HG02885 (cell line): ENCODE data around the gene KAZN.

Experiments used
- ATAC-seq: cut with Tn5 transposase; IDR thresholded peaks from one replicate; pipeline ENCODE4 v1.9.1; 2021; ENCODE audit warnings: mild to moderate bottlenecking; ENCODE audit not compliant: unreplicated experiment, poor library complexity

The KAZN gene

GRCh38 chr1:14759042-14759818 lies 160.7 kb downstream of the KAZN start:
- ATAC-seq: no peak

- no peak for ATAC-seq
Measured at GRCh38 chr1:14759843-14760242, 161.4 kb downstream of the KAZN start.

- ATAC-seq: no peak
Measured at GRCh38 chr1:14760780-14761179, 162.3 kb downstream of the KAZN start.

DNA sequence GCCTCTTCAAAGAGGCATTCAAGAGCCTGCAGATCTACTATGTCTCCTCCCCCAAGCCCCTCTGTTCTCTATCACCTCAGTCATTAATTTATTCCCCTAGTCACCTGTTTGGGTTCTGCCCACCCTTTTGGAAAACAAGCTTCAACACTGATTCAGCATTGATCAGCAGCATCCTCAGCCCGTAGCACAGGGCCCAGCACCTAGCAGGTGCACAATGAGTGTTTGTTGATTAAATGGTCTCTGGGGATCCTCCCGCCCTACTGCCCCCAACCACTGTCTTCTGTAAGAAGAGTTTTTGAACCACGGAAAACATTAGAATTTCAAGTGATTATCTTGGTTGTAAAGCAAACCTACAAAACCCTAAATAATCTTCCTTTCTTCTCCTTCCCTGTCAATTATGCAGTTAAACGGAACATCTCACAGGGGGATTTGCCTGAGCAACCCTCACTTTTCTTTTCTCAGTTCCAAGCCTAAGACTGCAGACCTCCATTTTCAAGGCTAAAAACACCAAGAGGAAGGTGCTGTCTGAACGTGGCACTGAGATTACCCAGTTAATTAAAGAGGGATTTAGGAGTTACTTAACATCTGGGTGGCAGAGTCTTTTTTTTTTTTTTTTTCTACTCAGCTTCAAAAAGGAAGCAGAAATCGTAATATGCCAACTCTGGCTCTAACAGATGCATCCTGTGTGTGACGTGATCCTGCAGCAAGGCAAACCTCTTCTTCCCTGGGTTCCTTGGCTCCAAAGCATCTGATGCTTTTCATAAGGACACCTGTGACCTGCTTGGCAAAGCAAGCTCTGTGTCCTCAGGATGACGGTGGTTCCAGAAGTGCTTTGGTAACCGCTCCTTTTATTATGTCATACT lies 163.0 kb downstream of the KAZN start:
- no peak for ATAC-seq

GRCh38 chr1:14763977-14764376 lies 165.5 kb downstream of the KAZN start:
- ATAC-seq: no peak

GRCh38 chr1:14765773-14766172 lies 167.3 kb downstream of the KAZN start:
- no peak for ATAC-seq

DNA sequence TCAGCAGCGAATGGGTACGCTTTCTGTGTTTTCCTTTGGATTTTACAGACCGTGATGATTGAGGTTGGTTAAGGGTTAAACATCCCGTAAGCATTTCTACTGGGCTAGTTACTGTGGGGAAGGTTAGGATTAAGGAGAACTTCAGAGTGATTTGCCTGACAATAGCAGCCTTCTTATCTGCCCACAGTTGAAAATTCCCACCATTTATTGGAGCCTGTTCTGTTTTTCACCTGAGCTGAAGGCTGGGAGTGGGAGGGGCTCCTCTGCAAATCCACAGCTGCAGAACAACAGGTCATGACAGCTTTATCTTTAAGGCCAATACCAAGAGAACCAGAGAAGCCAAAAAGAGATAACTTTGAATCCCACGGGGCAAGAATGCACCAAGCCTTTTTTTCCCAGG lies 168.6 kb downstream of the KAZN start:
- ATAC-seq: no peak

- no peak for ATAC-seq
Measured at GRCh38 chr1:14768582-14769304, 170.3 kb downstream of the KAZN start.

- no peak for ATAC-seq
Measured at GRCh38 chr1:14769486-14770274, 171.2 kb downstream of the KAZN start.

DNA sequence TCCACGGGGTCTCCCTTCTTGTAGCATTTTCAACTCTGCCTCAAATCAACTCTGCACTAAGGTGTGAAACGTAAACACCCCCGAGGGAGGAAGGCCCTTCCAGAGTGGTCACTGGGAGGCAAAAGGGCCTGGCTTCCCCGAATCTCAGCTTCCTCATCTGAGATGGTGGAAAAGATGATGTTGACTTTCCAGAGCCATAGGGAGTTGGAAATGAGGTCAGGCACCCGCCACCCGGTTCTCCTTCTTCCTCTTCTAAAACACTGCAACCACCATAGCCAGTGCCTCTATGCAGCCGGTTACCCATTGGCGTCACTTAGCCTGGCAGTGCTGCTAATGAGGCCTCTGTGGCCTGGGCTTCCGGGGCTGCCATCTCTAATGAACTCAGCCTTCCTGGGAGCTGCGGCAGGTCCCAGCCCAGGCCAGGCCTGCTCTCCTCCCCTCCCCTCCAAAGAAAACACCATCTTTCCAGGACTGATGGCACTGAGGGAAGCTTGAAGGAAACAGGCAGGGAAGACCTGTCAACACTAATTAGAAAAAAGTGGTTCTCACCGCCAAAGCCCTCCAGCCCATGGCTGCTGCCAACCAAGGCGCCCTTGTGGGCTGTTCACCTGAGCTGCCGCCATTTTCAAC lies 175.0 kb downstream of the KAZN start:
- no peak for ATAC-seq

DNA sequence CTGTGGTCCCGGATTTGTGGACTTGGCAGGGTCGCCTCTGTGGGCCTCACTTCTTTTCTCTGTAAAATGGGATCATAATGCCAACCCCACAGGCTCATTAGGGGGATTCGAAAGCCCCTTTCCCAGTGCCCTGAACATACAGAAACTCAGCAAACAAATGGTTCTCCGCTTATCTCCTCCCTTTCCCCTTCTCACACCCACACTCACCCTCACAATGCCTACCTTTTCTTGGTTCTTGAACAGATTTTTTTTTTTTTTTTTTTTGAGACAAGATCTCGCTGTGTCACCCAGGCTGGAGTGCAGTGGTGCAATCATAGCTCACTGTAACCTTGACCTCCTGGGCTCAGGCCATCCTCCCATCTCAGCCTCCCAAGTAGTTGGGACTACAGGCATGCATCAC lies 175.7 kb downstream of the KAZN start:
- no peak for ATAC-seq

- no peak for ATAC-seq
Measured at GRCh38 chr1:14774988-14775387, 176.5 kb downstream of the KAZN start.

DNA sequence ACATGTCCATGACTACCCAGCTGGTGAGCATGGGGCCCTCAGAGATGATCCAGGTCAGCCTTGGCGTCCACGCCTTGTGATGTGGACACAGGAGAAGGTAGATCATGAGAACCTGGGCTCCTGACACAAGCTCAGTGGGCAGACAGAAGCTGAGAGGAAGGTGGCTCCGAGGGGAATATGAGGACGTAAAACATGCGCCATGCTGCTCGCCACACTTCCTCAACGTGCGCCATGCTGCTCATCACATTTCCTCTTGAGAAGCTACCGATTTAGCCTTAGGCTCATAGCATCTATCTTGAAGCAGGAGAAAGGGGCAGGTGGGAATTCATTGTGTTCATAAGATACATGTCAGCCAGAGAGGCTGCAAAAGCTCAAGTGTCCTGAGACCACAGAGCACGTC lies 176.9 kb downstream of the KAZN start:
- ATAC-seq: no peak

- ATAC-seq: no peak
Measured at GRCh38 chr1:14777516-14778506, 179.3 kb downstream of the KAZN start.

DNA sequence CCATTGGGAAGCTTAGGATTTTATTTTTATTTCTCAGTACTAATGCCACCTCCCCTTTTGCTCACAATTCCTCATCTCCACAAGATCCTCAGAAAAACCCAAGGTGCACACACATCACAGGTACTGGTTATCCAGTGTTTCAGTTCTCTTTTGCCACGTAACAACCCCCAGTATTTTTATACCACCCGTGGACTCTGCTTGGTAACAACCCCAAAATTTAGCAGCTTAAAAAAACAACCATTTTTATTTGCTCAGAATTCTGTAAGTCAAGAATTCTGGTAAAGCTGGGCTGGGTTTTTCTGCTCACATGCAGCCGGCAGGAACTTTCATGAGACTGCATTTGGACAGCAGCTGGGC lies 180.0 kb downstream of the KAZN start:
- no peak for ATAC-seq

DNA sequence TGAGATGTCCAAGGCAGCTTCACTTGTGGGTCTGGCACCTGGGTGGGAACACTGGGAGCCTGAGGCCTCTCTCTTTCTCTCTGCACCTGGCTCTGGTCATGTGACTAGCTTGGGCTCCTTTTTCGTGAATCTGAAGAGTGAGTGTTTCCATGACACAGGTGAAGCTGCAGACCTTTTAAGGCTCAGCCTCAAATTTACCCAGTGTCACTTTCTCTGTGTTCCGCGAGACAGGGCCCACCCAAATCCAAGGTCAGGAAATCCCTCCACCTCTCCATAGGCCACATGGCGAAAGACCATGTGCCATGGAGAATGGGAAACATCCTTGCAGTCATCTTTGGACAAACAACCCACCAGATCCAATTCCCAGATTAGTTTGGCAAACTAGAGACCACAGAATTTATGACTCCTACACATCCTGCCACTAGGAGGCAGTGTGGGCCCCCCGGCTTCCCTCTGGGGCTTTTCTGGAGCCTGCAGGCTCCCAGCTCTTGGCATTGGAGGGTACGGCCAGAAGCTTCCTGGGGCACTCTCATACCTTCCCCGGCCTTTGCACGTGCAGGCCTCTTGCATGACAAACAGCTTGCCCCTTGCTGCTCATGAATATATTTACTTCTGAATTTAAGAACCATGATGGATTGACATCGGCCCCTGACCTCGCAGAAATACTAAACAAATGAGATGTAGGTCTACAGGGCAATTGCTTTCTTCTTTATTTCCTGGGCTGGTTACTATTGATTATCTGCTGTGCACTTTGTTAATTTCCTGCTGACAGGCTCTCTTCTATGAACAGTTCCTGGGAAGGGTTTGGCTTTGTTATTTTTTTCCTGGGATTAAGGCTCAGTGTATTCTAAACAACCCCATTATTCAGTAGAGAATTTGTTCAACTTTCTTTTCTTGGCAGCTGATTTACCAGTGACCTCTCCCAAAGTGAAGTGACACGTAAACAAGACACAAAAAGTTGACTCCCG lies 180.7 kb downstream of the KAZN start:
- no peak for ATAC-seq

- no peak for ATAC-seq
Measured at GRCh38 chr1:14780271-14780670, 181.8 kb downstream of the KAZN start.

DNA sequence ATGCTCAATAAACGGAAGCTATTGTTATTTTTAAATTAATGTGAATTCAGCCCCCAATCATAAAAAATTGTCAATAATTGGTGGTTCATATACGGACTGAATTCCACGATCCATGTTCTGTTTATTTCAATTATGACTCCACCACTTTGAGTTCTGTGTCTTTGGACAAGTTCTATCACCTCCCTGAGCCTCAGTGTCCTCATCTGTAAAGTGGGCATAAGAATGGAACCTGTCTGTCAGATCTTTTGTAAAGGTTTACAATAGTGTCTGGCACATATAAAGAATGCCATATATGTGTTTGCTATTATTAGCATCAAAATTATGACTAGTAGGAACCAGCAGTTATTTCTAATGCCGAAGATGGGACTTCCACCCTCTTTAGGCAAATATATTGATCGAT lies 183.3 kb downstream of the KAZN start:
- ATAC-seq: no peak
